Mucosa of gallbladder (tissue), 1 donor: ENCODE results near the gene SMARCC2. TPM values are rescaled to one million over a fixed set of nuclear protein-coding genes. Genes with fewer than 3 reads are reported as not detected.
A peak's percentile ranks its signal among the peaks of the same experiment; 100 is the strongest.

Experiments
- DNase-seq: peaks from one replicate; pipeline ENCODE4 v3.0.0-alpha.2; 2020; ENCODE audit warnings: low spot score
- total RNA-seq: library from RNA; stranded (reverse); gene quantifications from one replicate; pipeline ENCODE4 v1.2.1, GENCODE V29; 2021
- donor health status: DM: no; HTN: no; CAD: no.

SMARCC2 gene
- total RNA-seq = 115 TPM

DNA sequence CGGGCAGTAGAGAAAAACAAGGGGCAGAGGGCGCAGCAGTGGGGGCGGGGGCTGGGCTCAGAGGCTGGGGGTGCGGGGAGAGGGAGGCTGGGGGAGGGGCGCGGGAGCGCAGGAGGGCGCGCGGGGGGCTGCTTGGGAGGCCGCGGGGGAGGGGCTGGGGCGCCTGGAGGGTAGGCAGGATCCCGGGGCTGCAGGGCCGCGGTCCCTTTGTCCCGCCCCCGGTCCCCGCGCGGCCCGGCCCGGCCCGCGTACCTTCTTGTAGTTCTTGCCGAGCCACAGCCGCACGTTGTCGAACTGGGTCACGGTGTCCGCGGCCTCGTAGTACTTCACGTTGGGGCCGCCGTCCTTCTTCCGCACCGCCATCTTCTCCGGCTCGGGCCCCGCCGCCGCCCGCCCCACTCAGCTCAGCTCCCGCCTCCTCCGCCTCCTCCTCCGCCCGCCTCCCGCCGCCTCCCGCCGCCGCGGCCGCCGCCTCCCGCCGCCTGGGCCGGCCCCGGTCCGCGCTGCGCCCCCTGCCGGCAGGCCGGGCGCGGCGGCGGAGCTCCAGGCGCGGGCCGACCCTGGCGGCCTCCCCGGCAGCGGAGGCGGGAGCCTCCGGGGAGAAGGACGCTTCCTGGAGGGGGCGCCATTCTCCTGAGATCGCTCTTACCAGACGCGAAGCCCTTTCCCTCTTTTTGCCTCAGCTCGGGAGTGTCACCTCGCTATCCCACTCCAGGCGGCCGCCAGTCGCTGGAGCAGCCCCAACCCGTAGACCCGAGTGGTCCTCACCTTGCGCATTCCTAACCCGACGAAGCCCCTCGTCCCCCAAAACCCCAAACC, at the start of gene SMARCC2:
TSS of gene SMARCC2 (minus strand) at position 385 of the 819 bp plus-strand sequence. CDS start at position 363, 22 bp downstream.
- peak; percentile 89 for DNase-seq

GRCh38 chr12:56237552-56237951, 48.3 kb upstream of the SMARCC2 start:
- DNase-seq = no peak

DNA sequence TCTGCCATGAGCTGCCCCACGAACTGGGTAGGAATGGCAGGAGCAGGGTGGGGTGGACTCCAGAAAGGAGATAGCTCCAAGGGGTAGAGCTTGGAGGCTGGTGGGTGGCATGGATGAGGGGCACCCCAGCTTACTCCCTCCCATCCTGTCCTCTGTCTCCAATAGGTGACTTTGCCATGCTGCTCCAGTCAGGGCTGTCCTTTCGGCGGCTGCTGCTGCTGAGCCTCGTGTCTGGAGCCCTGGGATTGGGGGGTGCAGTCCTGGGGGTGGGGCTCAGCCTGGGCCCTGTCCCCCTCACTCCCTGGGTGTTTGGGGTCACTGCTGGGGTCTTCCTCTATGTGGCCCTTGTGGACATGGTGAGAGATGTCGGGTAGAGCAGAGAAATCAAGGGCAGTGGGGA, 47.7 kb upstream of the SMARCC2 start:
- DNase-seq = no peak

- no peak for DNase-seq
Measured at GRCh38 chr12:56236091-56236490, 46.8 kb upstream of the SMARCC2 start.

- DNase-seq = no peak
Measured at GRCh38 chr12:56234746-56235436, 45.6 kb upstream of the SMARCC2 start.

GRCh38 chr12:56231184-56231582, 41.9 kb upstream of the SMARCC2 start:
- DNase-seq = no peak

DNA sequence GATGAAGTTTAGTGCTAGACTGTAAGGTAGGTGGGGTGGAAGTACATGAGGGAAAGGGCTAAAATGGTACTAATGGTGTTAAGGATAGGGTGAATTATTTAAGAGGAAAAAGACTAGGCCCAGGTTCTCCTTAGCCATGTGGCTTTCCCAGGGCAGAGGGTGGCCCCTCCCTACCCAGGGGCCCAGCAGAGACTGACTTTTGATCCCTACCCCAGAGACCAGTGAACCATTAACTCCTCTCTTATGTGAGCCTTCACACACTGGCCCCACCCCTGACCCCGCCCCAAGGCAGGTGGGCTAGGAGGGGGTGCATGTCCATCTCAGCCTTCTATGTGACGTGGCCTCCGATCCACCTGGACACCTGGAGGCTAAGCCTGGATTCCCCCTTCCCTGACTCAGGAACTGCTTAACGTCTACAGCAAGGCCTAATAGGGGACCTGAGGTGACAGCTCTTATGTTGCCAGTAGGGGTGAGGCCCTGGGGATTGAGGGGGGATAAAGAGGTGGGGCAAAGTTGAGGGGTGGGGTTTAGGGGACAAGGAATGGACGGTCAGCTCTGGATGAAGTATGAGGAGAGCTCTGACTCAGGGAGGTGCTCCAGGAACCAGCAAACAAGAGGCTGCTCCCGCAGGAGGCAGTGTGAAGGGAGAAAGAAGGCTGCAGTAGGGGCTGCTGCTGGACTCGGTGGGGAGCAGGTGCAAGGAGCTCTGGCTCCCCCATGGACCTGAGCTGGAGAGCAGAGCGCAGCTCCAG, 41.3 kb upstream of the SMARCC2 start:
- DNase-seq = no peak

DNA sequence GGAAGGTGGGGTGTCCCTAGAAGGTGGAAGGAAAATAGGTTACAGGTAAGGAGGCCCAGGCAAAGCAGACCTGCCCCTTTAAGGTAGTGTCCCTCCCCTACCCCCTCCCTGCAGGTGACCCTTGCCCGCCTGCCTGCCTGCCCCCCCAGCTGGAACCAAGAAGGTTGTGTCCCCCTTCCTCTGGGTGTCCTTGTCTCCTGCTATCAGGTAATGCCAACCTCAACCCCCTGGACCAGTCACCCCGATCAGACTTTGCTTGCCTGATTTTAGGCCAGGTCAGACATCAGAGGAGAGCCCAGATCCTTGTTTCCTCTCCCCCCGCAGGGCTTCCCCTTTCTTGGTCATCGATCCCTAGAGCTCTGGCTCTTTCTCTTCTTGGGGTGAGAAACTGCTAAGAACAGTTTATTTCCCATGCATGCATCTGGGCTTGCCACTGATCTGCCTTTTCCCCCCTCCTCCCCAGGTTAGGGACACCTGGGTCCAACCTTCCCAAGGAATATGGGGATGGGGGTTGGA, 40.7 kb upstream of the SMARCC2 start, which contains the start of gene SLC39A5:
TSS of gene SLC39A5 (plus strand) at position 136 of the 516 bp plus-strand sequence. CDS start 1,224 bp downstream, outside the sequence.
- DNase-seq = no peak

DNA sequence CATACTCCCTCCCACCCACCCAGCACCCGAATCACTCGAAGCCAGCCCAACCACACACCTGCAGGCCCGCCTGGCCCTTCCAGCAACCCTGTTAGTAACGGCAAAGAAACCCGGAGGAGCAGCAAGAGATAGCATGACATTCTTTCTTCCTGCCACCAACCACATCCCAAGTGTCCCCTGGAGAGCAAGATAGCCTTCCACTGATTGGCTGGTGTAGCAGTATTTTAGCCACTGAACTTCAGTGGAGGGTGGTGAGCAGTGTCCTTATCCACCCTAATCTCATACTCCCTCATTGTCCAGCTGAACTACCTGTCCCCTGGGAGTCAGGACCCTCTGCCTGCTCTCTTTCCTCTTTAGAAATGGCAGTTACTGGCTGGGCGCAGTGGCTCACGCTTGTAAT, 39.8 kb upstream of the SMARCC2 start:
- DNase-seq = no peak

- DNase-seq = no peak
Measured at GRCh38 chr12:56224954-56225353, 35.7 kb upstream of the SMARCC2 start.

DNA sequence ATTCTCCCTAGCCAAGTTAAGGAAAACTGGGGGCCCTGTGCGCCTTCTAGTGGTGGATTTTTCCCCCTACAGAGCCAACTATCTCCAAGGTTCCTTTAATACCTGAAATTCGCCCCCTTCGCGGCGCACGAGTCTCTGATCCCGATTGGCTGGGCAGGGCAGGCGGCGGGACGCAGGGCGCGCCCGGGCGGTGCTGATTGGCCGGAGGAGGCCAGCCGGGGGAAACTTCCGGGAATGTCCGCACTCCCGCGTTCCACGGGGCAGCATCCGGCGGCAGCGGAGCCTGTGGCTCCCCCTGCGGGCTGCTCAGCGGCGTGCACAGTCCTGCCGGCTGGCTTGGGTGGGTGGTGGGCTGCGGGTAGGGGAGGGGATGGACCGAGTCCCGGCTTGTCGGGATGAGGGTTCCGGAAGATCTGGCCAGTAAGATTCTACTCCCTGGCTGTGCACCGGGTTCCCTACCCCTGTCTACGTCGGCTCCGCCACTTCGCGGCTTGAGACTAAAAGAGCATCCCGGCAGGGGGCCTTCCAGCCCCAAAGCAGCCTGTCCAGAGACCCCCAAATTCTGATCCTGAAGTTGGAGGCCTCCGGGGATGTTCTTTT, 34.9 kb upstream of the SMARCC2 start, which contains the start of gene NABP2:
TSS of gene NABP2 (plus strand) at position 241 of the 600 bp plus-strand sequence. CDS start 515 bp downstream, outside the sequence.
- peak; percentile 98 for DNase-seq

DNA sequence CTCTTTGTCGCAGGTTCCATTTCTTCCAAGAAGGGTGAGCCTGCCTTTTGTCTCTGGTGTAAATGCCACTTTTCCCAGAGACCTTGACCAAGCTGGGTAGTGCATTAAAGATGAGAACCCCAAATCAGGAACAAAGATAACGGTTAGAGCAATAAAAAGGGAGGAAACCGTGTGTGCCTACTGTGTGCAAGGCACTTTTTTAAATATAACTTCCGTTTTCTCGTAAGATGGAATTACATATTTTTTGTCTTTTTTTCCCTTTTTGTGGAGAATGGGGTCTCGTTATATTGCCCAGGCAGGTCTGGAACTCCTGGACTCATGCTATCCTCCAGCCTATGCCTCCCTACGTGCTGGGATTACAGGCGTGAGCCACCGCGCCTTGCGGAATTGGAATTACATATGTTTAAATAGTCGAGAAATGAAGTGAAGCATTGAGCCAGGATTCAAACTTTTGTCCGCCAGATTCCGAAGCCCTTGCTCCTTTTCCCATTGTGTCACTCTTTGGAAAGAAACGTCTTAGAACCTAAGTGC, 34.4 kb upstream of the SMARCC2 start:
- DNase-seq = no peak

DNA sequence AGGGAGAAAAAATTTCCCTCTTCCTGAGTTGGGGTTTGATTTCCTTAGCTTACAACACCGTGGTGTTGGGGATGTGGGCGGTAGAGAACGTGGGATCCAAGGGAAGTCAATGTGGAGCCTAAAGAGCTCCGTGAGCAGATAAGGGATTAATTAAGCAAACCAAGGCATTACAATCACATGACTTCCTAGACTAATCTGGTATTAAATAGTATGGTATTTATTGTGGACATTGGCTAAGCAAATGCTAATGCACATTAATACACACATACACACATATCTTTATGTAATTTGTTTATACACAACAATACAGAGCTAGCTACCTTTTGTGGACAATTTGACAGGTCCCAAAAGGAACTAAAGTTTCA, 33.2 kb upstream of the SMARCC2 start:
- no peak for DNase-seq

- peak; percentile 98 for DNase-seq
Measured at GRCh38 chr12:56221757-56222530, 32.7 kb upstream of the SMARCC2 start, which contains the start of gene RNF41. TSS of gene RNF41 (minus strand) at chr12:56221922. CDS start at chr12:56214047, 7,875 bp downstream.

DNA sequence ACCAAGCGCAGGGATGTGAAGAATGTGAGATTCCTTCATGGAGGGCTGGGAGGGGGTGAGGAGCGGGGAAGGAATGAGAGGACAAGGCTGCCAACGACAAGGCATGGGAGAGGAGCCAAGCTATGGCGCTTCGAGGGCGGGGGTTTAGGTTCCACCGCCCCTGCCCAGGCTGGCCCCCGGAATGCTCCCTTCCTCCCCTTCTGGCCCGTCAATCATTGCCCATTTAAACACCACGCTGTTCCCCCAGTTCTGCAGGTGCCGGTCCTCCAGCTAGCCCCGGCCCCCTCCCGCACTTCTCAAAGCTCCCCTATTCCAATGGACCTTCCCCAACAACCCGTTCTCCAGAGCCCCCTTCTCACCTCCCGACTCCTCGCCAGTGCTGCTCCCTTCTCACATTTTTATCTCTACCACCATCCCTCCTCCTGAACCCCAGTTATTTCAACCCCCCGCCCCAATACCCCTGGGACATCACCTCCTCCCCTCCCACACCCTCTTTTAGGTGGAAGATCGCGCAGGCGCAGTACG, 32.0 kb upstream of the SMARCC2 start:
- peak; percentile 64 for DNase-seq

DNA sequence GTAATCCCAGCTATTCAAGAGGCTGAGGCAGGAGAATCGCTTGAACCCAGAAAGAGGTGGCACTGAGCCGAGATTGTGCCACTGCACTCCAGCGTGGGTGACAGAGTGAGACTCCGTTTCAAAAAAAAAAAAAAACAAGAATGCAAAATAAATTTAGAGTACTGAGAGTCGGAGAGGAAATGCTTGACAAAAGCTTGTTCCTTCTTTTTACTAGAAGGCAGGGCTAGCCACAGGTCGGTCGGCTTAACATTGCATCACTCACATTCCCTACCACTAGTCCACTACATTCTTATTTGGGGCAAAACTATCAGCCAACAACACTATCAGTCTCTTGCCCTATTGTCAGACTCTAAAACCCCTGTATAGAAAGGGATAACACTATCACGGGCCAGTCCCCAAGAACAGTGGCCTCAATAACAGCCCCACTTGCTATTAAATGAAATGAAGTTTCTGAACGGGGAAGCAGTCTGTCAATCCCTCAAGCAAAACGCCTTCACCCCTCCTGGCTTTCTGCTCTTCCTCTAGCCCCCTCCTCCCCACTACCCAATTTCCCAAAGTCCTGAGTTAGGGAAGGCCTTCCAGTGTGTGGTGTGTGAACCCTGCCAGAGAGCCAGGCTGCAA, 31.4 kb upstream of the SMARCC2 start:
- no peak for DNase-seq

GRCh38 chr12:56219840-56220239, 30.6 kb upstream of the SMARCC2 start:
- no peak for DNase-seq

DNA sequence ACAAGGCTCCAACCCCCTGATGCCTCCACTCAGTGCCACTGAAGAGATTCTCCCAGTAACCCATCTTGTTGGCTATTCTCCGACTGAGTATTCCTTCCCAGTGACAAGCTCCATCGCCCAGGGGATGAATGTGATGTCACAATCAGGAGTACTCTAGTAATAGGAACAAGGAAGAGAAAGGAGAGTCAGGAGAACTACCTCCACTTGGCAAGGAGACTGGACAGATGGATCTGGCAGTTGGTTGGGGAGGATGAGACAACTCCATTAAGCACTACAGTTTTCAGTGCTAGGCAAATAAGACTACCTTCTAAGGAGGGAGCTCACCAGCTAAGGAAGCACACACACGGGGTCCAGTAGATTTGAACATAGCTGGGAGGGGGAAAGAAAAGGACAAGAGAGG, 27.2 kb upstream of the SMARCC2 start:
- no peak for DNase-seq

DNA sequence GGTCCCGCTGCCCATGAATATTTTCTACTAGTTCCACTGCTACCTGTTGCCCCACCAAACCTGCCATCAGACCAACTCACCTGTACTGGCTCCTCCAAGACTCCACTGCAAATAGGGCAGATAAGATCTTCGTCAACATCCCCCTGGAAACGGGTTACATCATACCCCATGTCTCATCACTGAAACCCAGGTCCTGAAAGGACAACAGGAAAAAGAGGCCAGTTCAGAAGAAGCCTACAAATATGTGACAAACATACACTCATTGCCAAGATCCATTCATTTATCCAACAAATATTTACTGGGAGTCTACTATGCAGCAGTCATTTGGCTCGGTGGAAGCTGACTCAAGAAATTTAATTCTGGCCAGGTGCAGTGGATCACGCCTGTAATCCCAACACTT, 24.6 kb upstream of the SMARCC2 start:
- DNase-seq = no peak

DNA sequence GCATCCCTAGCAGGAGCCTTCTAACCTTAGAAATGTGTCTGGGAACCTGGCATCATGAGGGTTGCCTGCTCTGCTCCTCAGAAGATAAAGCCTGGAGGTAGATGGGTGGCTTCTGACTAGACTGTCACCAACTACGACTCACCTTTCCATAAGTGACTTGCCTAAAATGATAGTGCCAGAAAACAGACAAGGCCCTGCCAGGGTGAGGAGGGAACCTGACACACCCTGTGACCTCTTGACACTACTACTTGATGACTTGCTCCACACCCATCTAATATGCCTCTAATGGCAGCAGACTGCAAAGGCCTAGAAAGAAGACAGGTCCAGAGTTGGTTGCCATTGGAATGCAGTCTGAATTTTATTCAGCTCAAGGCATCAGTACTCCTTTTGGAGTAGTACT, 23.1 kb upstream of the SMARCC2 start:
- no peak for DNase-seq
